ENCODE results near the gene JTB.

Gene JTB

DNA sequence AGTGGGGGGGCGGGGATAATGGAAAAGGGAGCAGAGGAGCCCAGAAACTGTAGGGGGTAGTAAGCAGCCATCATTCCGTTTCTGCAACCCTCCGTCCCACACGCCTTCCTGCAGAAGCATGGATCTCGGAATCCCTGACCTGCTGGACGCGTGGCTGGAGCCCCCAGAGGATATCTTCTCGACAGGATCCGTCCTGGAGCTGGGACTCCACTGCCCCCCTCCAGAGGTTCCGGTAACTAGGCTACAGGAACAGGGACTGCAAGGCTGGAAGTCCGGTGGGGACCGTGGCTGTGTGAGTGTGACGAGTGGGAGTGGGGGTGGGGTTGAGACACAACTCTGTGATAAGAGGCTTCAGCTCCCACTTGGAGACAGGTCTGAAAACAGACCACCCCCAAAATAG is 9.1 kb downstream of the JTB start:
- H4K20me1 ChIP-seq (ENCODE audit: insufficient read depth, low read length) = no peaks in the 10 kb centered on the region
- H3K27ac ChIP-seq (ENCODE audit: low read length) = no peak overlapping the region
- H3K9me3 ChIP-seq (ENCODE audit: insufficient read depth, low read length) = no peaks in the 10 kb centered on the region
- H3K79me2 ChIP-seq (ENCODE audit: low read length) = peaks cover 26% of the 10 kb centered on the region
- TF ChIP-seq, protein P1, sequence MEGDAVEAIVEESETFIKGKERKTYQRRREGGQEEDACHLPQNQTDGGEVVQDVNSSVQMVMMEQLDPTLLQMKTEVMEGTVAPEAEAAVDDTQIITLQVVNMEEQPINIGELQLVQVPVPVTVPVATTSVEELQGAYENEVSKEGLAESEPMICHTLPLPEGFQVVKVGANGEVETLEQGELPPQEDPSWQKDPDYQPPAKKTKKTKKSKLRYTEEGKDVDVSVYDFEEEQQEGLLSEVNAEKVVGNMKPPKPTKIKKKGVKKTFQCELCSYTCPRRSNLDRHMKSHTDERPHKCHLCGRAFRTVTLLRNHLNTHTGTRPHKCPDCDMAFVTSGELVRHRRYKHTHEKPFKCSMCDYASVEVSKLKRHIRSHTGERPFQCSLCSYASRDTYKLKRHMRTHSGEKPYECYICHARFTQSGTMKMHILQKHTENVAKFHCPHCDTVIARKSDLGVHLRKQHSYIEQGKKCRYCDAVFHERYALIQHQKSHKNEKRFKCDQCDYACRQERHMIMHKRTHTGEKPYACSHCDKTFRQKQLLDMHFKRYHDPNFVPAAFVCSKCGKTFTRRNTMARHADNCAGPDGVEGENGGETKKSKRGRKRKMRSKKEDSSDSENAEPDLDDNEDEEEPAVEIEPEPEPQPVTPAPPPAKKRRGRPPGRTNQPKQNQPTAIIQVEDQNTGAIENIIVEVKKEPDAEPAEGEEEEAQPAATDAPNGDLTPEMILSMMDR (IDR thresholded peaks at IDR 0.05; ENCODE audit: low read depth, low read length) = no peak
- no peak for TF ChIP-seq EZH2phosphoT487 (IDR thresholded peaks at IDR 0.05; ENCODE audit: low read depth)
- H3K4me3 ChIP-seq (ENCODE audit: low read length) = peak overlapping the region; percentile 83
- H3K27me3 ChIP-seq (ENCODE audit: low read depth, low read length) = no peaks in the 10 kb centered on the region
- H3K4me2 ChIP-seq (ENCODE audit: low read length) = peak overlapping the region; percentile 93
- H3K4me1 ChIP-seq (ENCODE audit: low read length) = peaks cover 37% of the 10 kb centered on the region
- peak overlapping the region; percentile 88; the same call in 1 of the 2 replicates for H3K9ac ChIP-seq (ENCODE audit: low read length)
- peaks cover 20% of the 10 kb centered on the region for H3K36me3 ChIP-seq (replicated peaks; ENCODE audit: low read depth, low read length)
- no peak overlapping the region for H2AFZ ChIP-seq (ENCODE audit: low read depth, low read length)

DNA sequence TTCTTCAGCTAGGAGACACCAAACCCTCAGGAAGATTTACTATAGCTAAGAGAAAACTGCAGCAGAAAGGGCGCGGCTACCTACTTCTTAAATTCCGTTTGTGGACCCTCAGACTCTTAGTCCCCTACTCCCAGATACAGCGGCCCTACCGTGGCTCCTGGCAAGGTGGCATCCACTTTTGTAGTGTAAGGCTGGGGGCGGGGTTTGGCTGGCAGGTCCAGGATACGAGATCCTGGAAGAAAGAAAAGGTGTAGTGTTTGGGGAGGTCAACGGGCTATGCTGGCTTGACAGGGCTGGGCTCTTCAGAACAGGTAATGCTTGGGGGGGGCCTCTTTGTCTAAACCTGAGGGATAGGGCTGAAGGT is 9.5 kb downstream of the JTB start:
- H3K36me3 ChIP-seq (replicated peaks; ENCODE audit: low read depth, low read length) = peaks cover 15% of the 10 kb centered on the region
- peaks cover 30% of the 10 kb centered on the region for H3K79me2 ChIP-seq (ENCODE audit: low read length)
- H3K4me3 ChIP-seq (ENCODE audit: low read length) = peak overlapping the region; percentile 83
- peak overlapping the region; percentile 88 for H3K9ac ChIP-seq (ENCODE audit: low read length)
- no peaks in the 10 kb centered on the region for H3K27me3 ChIP-seq (ENCODE audit: low read depth, low read length)
- peaks cover 36% of the 10 kb centered on the region for H3K4me1 ChIP-seq (ENCODE audit: low read length)
- H3K9me3 ChIP-seq (ENCODE audit: insufficient read depth, low read length) = no peaks in the 10 kb centered on the region
- peak overlapping the region; percentile 93 for H3K4me2 ChIP-seq (ENCODE audit: low read length)
- peak overlapping the region; percentile 85 for H3K27ac ChIP-seq (ENCODE audit: low read length)
- peak overlapping the region; percentile 81 for H2AFZ ChIP-seq (ENCODE audit: low read depth, low read length)
- TF ChIP-seq EZH2phosphoT487 (IDR thresholded peaks at IDR 0.05; ENCODE audit: low read depth) = no peak
- TF ChIP-seq, protein P1 (IDR thresholded peaks at IDR 0.05; ENCODE audit: low read depth, low read length) = no peak; the same call in none of the 2 replicates
- H4K20me1 ChIP-seq (ENCODE audit: insufficient read depth, low read length) = no peaks in the 10 kb centered on the region

DNA sequence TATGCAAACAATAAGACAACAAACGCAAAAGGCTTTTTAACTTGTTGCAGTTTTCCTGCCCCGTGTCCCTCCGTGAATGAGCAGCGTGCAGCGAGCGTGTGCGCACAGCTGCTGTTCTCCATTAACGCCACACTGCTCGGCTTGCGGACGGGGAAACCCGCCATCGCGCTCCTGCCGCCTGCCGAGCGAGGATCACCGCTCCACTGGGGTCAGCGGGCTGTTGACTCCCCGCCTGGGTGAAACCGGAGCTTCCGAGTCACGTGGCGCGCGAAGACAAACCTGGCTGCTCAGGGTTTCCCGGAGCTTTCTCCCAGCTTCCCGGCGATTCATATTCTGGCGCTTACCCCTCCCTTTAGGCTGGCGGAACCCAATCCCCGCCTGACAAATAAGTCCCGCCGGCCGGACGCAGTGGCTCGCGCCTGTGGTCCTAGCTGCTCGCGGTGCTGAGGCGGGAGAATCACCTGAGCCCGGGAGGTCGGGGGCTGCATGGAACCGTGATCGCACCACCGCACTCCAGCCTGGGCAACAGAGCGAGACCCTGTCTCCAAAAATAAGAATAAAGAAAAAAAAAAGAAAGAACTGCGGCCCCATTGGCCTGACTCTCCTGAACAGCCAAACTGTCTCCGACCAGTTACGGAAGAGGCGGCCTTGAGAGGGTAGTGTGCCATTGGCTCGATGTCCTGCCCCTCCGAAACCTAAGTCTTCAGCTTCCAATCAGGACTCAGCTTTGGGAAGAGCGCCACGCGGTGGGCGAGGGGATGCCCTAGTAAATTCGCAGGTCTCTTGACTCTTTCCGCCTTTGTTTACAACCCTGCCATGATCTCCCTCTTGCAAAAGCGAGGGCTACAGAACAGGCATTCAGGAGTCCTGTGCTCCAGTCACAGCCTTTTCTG is 10.1 kb downstream of the JTB start, which contains the start of gene CREB3L4:
Gene CREB3L4, plus strand, starts transcription at position 796 of the 893 bp plus-strand sequence. CDS start 624 bp downstream, outside the sequence.
- Histone ChIP-seq H2AFZ (ENCODE audit: low read depth, low read length) (peak within 1 kb of the TSS; percentile 81), H3K79me2 (ENCODE audit: low read length) (peaks cover 36% of the 10 kb centered on the region), H3K36me3 (replicated peaks; ENCODE audit: low read depth, low read length) (peaks cover 9% of the 10 kb centered on the region), H3K4me2 (ENCODE audit: low read length) (peak within 1 kb of the TSS; percentile 93), H3K9ac (ENCODE audit: low read length) (peak within 1 kb of the TSS; percentile 88), H3K4me1 (ENCODE audit: low read length) (peaks cover 32% of the 10 kb centered on the region), H3K27me3 (ENCODE audit: low read depth, low read length) (no peaks in the 10 kb centered on the region), H3K4me3 (ENCODE audit: low read length) (peak within 1 kb of the TSS; percentile 83), H3K9me3 (ENCODE audit: insufficient read depth, low read length) (no peaks in the 10 kb centered on the region), H4K20me1 (ENCODE audit: insufficient read depth, low read length) (no peaks in the 10 kb centered on the region), H3K27ac (ENCODE audit: low read length) (peak within 1 kb of the TSS; percentile 85)
- TF ChIP-seq, protein P1 (IDR thresholded peaks at IDR 0.05; ENCODE audit: low read depth, low read length) = peak; percentile 65
- no peak for TF ChIP-seq EZH2phosphoT487 (IDR thresholded peaks at IDR 0.05; ENCODE audit: low read depth)

DNA sequence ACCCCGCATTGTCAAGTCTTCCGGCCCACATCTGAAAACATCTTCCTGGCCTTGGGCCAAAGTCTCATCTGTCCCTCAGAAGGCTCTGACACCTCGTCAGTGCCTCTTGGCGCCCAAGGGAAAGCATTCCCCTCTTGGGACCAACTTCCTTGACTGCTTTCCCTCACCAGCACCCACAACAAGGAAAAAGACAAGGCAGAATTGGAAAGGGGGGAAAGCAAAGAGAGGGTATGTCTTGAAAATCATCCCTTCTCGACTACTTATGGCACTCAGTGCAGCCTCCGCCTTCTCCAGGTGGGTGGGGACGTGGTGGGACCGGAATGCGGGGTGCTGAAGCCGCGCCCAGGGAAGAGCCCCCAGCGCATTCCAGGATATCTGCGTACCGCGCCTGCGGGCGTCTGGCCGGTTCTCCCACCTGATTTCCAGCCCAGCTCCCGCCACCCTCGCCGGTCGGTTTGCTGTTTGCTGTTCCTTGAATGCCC is 13.6 kb downstream of the JTB start:
- no peaks in the 10 kb centered on the region for H3K9me3 ChIP-seq (ENCODE audit: insufficient read depth, low read length)
- H3K27ac ChIP-seq (ENCODE audit: low read length) = peak overlapping the region; percentile 77
- TF ChIP-seq, protein P1 (IDR thresholded peaks at IDR 0.05; ENCODE audit: low read depth, low read length) = no peak
- TF ChIP-seq EZH2phosphoT487 (IDR thresholded peaks at IDR 0.05; ENCODE audit: low read depth) = no peak
- peaks cover 56% of the 10 kb centered on the region for H3K79me2 ChIP-seq (ENCODE audit: low read length)
- peak overlapping the region; percentile 45; the same call in 1 of the 2 replicates for H2AFZ ChIP-seq (ENCODE audit: low read depth, low read length)
- H4K20me1 ChIP-seq (ENCODE audit: insufficient read depth, low read length) = no peaks in the 10 kb centered on the region
- peaks cover 43% of the 10 kb centered on the region for H3K4me1 ChIP-seq (ENCODE audit: low read length)
- H3K9ac ChIP-seq (ENCODE audit: low read length) = peak overlapping the region; percentile 99
- peak overlapping the region; percentile 92 for H3K4me3 ChIP-seq (ENCODE audit: low read length)
- H3K36me3 ChIP-seq (replicated peaks; ENCODE audit: low read depth, low read length) = peaks cover 27% of the 10 kb centered on the region
- peak overlapping the region; percentile 95 for H3K4me2 ChIP-seq (ENCODE audit: low read length)
- H3K27me3 ChIP-seq (ENCODE audit: low read depth, low read length) = no peaks in the 10 kb centered on the region
